ENCODE measurements around the gene SH3GL2.

SH3GL2 gene

DNA sequence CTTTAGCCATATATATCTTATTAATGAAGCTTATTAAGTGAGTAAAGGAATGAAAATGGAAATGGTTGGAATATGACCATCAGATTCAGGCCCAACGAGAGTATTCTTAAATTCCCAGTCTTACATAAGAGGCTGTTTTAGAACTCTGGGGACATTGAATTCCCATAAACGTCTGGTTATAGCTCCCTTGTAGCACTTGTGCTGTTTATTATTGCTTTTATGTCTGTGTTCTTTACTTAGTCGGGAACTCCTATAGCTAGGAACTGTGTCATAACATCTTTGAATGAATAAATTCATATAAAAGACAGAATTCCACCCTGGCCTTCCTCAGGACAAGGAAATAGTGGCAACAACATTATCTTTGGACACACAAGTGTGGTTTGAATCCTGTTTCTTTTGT lies 58.4 kb downstream of the SH3GL2 start:
- no peak overlapping the region for H3K4me3 ChIP-seq (replicated peaks in 1 of 2; ENCODE audit: low read depth in 2 of 2, low read length in 2 of 2)
- TF ChIP-seq CTCF (IDR thresholded peaks at IDR 0.05; ENCODE audit: low read depth, low read length): no peak
- no peak for DNase-seq (ENCODE audit: low read depth in 2 of 2)

GRCh38 chr9:17648516-17648915 lies 69.7 kb downstream of the SH3GL2 start:
- no peak for DNase-seq (ENCODE audit: low read depth in 2 of 2)
- no peak for TF ChIP-seq CTCF (IDR thresholded peaks at IDR 0.05; ENCODE audit: low read depth, low read length)
- H3K4me3 ChIP-seq (replicated peaks in 1 of 2; ENCODE audit: low read depth in 2 of 2, low read length in 2 of 2): no peak overlapping the region

DNA sequence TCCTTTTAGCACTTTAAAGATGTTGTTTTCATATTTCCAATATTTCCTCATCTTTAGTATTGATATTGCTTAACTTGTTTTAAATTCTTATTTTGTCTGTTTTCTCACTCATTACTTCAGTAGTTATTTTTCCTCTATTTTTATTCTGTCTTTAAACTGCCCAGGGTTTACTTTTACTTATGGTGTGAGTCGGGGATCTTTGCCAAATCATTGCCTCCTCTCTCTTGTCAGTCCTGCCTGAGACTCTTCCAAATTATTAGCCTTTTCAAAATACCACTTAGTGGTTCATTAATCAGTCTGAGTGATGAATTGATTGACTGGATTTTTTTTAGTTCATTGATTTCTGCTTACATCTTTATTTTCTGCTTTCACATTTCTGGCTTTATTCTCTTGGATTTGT lies 72.9 kb downstream of the SH3GL2 start:
- no peak overlapping the region for H3K4me3 ChIP-seq (replicated peaks in 1 of 2; ENCODE audit: low read depth in 2 of 2, low read length in 2 of 2)
- no peak for DNase-seq (ENCODE audit: low read depth in 2 of 2)
- TF ChIP-seq CTCF (IDR thresholded peaks at IDR 0.05; ENCODE audit: low read depth, low read length): no peak

DNA sequence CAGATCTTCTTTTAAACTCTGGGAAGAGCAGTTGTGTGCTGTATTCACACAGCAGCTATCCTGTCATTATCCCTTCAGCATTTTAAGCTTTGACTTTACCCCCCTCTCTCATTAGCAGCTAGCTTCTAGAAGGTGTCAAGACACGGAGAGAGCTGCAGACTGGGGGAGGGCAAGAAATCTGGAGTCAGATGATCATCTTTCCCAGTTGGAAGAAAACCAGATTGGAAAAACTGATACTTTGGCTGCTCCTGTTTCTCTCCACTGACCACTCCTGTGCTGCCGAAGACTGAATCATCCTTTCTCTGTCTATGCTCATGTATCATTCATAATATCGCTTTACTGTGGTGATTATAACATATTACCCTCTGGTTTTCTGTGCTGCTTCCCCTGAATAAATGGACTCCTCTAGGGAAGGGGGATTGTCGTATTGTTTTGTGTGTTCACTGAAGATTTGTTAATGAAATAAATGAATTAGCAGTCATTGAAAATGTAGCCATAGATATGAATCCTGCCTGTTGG lies 75.1 kb downstream of the SH3GL2 start:
- no peak for DNase-seq (ENCODE audit: low read depth in 2 of 2)
- no peak overlapping the region for H3K4me3 ChIP-seq (replicated peaks in 1 of 2; ENCODE audit: low read depth in 2 of 2, low read length in 2 of 2)
- TF ChIP-seq CTCF (IDR thresholded peaks at IDR 0.05; ENCODE audit: low read depth, low read length): no peak

GRCh38 chr9:17656889-17657288 lies 78.0 kb downstream of the SH3GL2 start:
- DNase-seq (ENCODE audit: low read depth in 2 of 2): no peak
- no peak for TF ChIP-seq CTCF (IDR thresholded peaks at IDR 0.05; ENCODE audit: low read depth, low read length)
- H3K4me3 ChIP-seq (replicated peaks in 1 of 2; ENCODE audit: low read depth in 2 of 2, low read length in 2 of 2): no peak overlapping the region

DNA sequence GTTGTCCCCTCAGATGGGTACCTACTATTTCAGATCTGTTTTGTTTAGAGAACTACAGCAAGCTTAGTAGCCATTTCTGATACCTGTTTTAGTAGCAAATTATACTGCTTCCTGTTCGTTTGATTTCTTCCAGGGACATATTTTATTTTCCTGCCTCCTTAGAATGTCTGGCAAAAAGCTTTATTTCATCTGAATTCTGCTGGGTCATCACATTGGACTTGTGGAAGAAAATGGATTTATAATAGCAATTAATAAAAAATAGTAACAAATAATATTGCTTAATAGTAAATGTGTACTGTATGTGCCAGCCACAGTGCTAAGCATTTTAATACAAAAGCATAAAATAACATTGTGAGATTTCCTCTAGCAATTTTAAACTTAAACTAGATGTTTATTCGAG lies 79.4 kb downstream of the SH3GL2 start:
- no peak for DNase-seq (ENCODE audit: low read depth in 2 of 2)
- no peak overlapping the region for H3K4me3 ChIP-seq (replicated peaks in 1 of 2; ENCODE audit: low read depth in 2 of 2, low read length in 2 of 2)
- TF ChIP-seq CTCF (IDR thresholded peaks at IDR 0.05; ENCODE audit: low read depth, low read length): no peak

DNA sequence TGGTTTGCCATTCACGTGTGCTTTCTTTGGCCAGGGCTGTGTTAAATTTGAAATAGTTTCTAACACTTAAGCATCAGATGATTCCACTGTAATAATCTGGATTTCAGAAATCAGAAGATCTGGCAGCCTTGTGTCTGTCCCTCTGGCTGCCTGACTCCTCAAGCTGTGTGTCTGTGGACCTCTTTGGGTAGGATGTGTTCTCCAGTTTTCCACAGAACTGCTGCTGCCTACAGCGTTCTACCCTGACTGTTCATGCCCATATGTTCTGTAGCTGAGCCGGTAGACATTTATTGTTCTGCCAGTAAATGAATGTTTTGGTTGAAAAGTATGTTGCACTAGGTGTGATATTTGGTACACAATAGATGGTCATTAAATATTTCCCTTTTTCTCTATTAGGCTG lies 81.3 kb downstream of the SH3GL2 start:
- no peak overlapping the region for H3K4me3 ChIP-seq (replicated peaks in 1 of 2; ENCODE audit: low read depth in 2 of 2, low read length in 2 of 2)
- no peak for TF ChIP-seq CTCF (IDR thresholded peaks at IDR 0.05; ENCODE audit: low read depth, low read length)
- DNase-seq (ENCODE audit: low read depth in 2 of 2): no peak

Data from cardiac fibroblast (primary cell).